HepG2 (cell line): Measurements from ENCODE around the gene RPP25L. TPM values are rescaled to one million over a fixed set of nuclear protein-coding genes. Genes with fewer than 3 reads are reported as not detected.

ENCODE experiments used
- CAMTA2 ChIP-seq: sonication (generic); formaldehyde crosslinking; IDR thresholded peaks from 2 replicates; pipeline ENCODE4 v1.4.0; 2020; ENCODE audit warnings: mild to moderate bottlenecking, missing genetic modification reagents, borderline replicate concordance
- DNMT1 ChIP-seq: sonication (generic); formaldehyde crosslinking; IDR thresholded peaks from 2 replicates; pipeline ENCODE4 v1.5.1; 2020; ENCODE audit warnings: mild to moderate bottlenecking, missing genetic modification reagents
- MIER2 ChIP-seq: IDR thresholded peaks from 2 replicates; pipeline ENCODE4 v1.6.1; 2016; ENCODE audit warnings: missing biosample characterization, missing genetic modification reagents
- NFE2L2 ChIP-seq: fragments of 150-350 bp; IDR thresholded peaks from 2 replicates; pipeline ENCODE4 v1.6.1; 2014; ENCODE audit warnings: low read length
- NFYB ChIP-seq: sonication (generic); formaldehyde crosslinking; IDR thresholded peaks from 2 replicates; pipeline ENCODE4 v1.4.0; 2020; ENCODE audit warnings: missing genetic modification reagents
- REPIN1 ChIP-seq: sonication (generic); formaldehyde crosslinking; IDR thresholded peaks from 2 replicates; pipeline ENCODE4 v1.8.0; 2022; ENCODE audit warnings: missing genetic modification reagents, low read depth, mild to moderate bottlenecking, borderline replicate concordance
- RFXAP ChIP-seq: sonication (generic); formaldehyde crosslinking; IDR thresholded peaks from 2 replicates; pipeline ENCODE4 v1.4.0; 2020; ENCODE audit warnings: missing genetic modification reagents, borderline replicate concordance
- SIX4 ChIP-seq: sonication (generic); formaldehyde crosslinking; IDR thresholded peaks from 2 replicates; pipeline ENCODE4 v1.4.0; 2020; ENCODE audit warnings: missing genetic modification reagents
- SYNCRIP ChIP-seq: fragments of 200-400 bp; formaldehyde crosslinking; IDR thresholded peaks from 2 replicates; pipeline ENCODE4 v1.6.1; 2018; ENCODE audit warnings: mild to moderate bottlenecking, low read depth, low read length; ENCODE audit not compliant: insufficient read depth
- ZBTB42 ChIP-seq: sonication (generic); formaldehyde crosslinking; IDR thresholded peaks from 2 replicates; pipeline ENCODE4 v1.5.0; 2020; ENCODE audit warnings: mild to moderate bottlenecking, missing genetic modification reagents
- ZNF292 ChIP-seq: sonication (generic); formaldehyde crosslinking; IDR thresholded peaks from 2 replicates; pipeline ENCODE4 v1.8.1; 2022; ENCODE audit warnings: mild to moderate bottlenecking, low read depth, missing genetic modification reagents, borderline replicate concordance
- ZNF510 ChIP-seq: sonication (generic); formaldehyde crosslinking; IDR thresholded peaks from 2 replicates; pipeline ENCODE4 v1.4.0; 2020; ENCODE audit warnings: low read depth, mild to moderate bottlenecking, missing genetic modification reagents
- ZNF577 ChIP-seq: sonication (generic); formaldehyde crosslinking; IDR thresholded peaks from 2 replicates; pipeline ENCODE4 v1.4.0; 2020; ENCODE audit warnings: mild to moderate bottlenecking, low read depth, missing genetic modification reagents, borderline replicate concordance
- ZNF7 ChIP-seq: IDR thresholded peaks from 2 replicates; pipeline ENCODE4 v1.6.1; 2016; ENCODE audit warnings: missing biosample characterization, missing genetic modification reagents
- ZSCAN31 ChIP-seq: sonication (generic); formaldehyde crosslinking; IDR thresholded peaks from 2 replicates; pipeline ENCODE4 v1.5.0; 2020; ENCODE audit warnings: low read depth, mild to moderate bottlenecking, missing genetic modification reagents
- polyA plus RNA-seq, 8 experiments: library from polyadenylated mRNA; depleted of rRNA in 3 of 8; stranded (reverse) in 7 of 8; unstranded in 1 of 8; fragments of >200 nt; fragmentation: Illumina TruSeq in 4 of 8; extraction: Trizol in 4 of 8; gene quantifications; 2 replicates each; pipeline versions ENCODE4 v1.2.1 to v1.2.3, GENCODE V29; 2011 to 2016; ENCODE audit warnings: low read depth in 4 of 8, missing spikeins in 1 of 8, mixed read lengths in 1 of 8; ENCODE audit not compliant: insufficient read depth in 1 of 8
- total RNA-seq, 5 experiments: library from RNA; depleted of rRNA; stranded (reverse); fragments of >200 nt; fragmentation: Illumina TruSeq; extraction: Trizol; gene quantifications; 2 replicates each; pipeline ENCODE4 v1.2.3, GENCODE V29; 2016; ENCODE audit warnings: low read depth in 1 of 5
- TF ChIP-seq, protein P1 (sequence below): sonication (generic); formaldehyde crosslinking; IDR thresholded peaks from 2 replicates; pipeline ENCODE4 v1.5.0; 2020; ENCODE audit warnings: missing genetic modification reagents, mild to moderate bottlenecking, borderline replicate concordance
- TF ChIP-seq, protein P2 (sequence below): IDR thresholded peaks from 2 replicates; pipeline ENCODE4 v1.6.1; 2016; ENCODE audit warnings: low read depth, control low read depth
- TF ChIP-seq, protein P3 (sequence below): fragments of 450-650 bp; IDR thresholded peaks from 2 replicates; pipeline ENCODE4 v1.6.1; 2016
- TF ChIP-seq, protein P4 (sequence below): sonication (generic); formaldehyde crosslinking; IDR thresholded peaks from 2 replicates; pipeline ENCODE4 v1.5.0; 2020; ENCODE audit warnings: missing genetic modification reagents, mild to moderate bottlenecking, borderline replicate concordance
- TF ChIP-seq, protein P5 (sequence below): sonication (generic); formaldehyde crosslinking; IDR thresholded peaks from 2 replicates; pipeline ENCODE4 v1.4.0; 2020; ENCODE audit warnings: mild to moderate bottlenecking, missing genetic modification reagents
- TF ChIP-seq, protein P6 (sequence below): sonication (generic); formaldehyde crosslinking; IDR thresholded peaks from 2 replicates; pipeline ENCODE4 v1.5.0; 2020; ENCODE audit warnings: missing genetic modification reagents

Gene RPP25L
- total and polyA plus RNA-seq, 2 of the 13 experiments (the other 11 are each of a cell fraction or from before 2014, with no cell fraction given) = 24.5 to 27.3 TPM

DNA sequence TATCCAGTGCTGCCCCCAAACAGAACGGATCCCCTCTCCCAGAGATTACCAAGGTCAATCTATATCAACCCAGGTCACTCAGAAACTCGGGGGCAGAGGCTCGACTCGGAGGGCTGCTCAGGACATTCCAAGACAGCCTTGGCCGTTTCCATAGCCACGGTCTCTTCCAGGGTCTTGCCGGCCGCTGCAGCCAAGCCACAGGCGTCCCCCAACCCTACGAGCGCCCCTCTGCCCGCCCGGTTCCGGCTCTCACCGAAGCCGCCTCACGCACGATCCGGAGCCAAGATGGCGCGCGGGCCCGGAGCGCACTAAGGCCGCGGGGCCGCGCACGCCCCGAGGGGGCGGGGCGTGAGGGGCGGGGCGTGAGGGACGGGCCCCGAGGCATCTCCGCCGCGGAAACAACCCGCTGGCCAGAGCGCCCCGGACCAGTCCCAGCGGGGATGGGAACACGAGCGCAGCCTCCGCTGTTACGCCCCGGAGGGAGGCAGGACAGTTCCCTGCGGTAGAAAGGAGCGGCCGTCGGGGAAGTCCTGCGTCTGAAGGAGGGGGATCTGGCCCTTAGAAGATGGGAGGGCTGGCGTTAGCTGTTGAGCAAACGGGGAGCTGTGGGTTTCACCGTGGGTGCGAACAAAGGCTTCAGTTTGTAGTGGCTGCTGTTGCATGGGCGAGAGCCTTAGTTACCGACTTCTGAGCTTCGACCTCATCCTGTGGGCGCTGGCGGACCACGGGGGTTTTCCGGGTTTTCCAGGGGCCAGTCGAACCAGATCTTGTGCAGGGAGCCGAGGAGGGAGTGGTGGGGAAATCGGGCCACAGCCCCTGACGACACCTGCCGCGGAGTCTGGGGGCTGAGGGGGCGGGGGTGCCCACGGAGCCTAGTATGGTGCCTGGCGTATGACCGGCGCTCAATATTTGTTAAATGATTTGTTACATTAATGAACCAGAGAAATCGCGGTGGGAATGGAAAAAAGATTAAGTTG, at the start of gene RPP25L (continued):
- TF ChIP-seq, protein P1, sequence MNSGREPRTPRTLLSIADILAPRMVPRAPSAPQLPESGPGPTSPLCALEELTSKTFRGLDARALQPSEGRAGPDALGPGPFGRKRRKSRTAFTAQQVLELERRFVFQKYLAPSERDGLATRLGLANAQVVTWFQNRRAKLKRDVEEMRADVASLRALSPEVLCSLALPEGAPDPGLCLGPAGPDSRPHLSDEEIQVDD (CRISPR knock-in tag) = no peak
- TF ChIP-seq SIX4 (CRISPR knock-in tag) = peak; percentile 46; the same call in 1 of the 2 replicates
- TF ChIP-seq, protein P2, sequence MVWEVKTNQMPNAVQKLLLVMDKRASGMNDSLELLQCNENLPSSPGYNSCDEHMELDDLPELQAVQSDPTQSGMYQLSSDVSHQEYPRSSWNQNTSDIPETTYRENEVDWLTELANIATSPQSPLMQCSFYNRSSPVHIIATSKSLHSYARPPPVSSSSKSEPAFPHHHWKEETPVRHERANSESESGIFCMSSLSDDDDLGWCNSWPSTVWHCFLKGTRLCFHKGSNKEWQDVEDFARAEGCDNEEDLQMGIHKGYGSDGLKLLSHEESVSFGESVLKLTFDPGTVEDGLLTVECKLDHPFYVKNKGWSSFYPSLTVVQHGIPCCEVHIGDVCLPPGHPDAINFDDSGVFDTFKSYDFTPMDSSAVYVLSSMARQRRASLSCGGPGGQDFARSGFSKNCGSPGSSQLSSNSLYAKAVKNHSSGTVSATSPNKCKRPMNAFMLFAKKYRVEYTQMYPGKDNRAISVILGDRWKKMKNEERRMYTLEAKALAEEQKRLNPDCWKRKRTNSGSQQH (CRISPR knock-in tag) = no peak
- TF ChIP-seq, protein P3, sequence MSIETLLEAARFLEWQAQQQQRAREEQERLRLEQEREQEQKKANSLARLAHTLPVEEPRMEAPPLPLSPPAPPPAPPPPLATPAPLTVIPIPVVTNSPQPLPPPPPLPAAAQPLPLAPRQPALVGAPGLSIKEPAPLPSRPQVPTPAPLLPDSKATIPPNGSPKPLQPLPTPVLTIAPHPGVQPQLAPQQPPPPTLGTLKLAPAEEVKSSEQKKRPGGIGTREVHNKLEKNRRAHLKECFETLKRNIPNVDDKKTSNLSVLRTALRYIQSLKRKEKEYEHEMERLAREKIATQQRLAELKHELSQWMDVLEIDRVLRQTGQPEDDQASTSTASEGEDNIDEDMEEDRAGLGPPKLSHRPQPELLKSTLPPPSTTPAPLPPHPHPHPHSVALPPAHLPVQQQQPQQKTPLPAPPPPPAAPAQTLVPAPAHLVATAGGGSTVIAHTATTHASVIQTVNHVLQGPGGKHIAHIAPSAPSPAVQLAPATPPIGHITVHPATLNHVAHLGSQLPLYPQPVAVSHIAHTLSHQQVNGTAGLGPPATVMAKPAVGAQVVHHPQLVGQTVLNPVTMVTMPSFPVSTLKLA = no peak
- TF ChIP-seq, protein P4, sequence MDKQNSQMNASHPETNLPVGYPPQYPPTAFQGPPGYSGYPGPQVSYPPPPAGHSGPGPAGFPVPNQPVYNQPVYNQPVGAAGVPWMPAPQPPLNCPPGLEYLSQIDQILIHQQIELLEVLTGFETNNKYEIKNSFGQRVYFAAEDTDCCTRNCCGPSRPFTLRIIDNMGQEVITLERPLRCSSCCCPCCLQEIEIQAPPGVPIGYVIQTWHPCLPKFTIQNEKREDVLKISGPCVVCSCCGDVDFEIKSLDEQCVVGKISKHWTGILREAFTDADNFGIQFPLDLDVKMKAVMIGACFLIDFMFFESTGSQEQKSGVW (CRISPR knock-in tag) = no peak
- no peak for TF ChIP-seq RFXAP (CRISPR knock-in tag)
- TF ChIP-seq ZNF292 (CRISPR knock-in tag) = no peak
- TF ChIP-seq ZNF7 (CRISPR knock-in tag) = no peak
- no peak for TF ChIP-seq NFE2L2
- no peak for TF ChIP-seq NFYB (CRISPR knock-in tag)
- TF ChIP-seq ZNF510 (CRISPR knock-in tag) = no peak
- no peak for TF ChIP-seq ZNF577 (CRISPR knock-in tag)
- no peak for TF ChIP-seq CAMTA2 (CRISPR knock-in tag)
- TF ChIP-seq ZSCAN31 (CRISPR knock-in tag) = peak; percentile 89
- TF ChIP-seq, protein P5, sequence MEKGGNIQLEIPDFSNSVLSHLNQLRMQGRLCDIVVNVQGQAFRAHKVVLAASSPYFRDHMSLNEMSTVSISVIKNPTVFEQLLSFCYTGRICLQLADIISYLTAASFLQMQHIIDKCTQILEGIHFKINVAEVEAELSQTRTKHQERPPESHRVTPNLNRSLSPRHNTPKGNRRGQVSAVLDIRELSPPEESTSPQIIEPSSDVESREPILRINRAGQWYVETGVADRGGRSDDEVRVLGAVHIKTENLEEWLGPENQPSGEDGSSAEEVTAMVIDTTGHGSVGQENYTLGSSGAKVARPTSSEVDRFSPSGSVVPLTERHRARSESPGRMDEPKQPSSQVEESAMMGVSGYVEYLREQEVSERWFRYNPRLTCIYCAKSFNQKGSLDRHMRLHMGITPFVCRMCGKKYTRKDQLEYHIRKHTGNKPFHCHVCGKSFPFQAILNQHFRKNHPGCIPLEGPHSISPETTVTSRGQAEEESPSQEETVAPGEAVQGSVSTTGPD (CRISPR knock-in tag) = no peak
- TF ChIP-seq ZBTB42 (CRISPR knock-in tag) = no peak
- TF ChIP-seq REPIN1 = no peak
- no peak for TF ChIP-seq MIER2
- no peak for TF ChIP-seq SYNCRIP
- TF ChIP-seq, protein P6, sequence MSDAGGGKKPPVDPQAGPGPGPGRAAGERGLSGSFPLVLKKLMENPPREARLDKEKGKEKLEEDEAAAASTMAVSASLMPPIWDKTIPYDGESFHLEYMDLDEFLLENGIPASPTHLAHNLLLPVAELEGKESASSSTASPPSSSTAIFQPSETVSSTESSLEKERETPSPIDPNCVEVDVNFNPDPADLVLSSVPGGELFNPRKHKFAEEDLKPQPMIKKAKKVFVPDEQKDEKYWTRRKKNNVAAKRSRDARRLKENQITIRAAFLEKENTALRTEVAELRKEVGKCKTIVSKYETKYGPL (CRISPR knock-in tag) = no peak
- TF ChIP-seq DNMT1 = no peak
